CD4-positive, alpha-beta T cell (primary cell): ENCODE measurements around the gene TREX2. TPM values are rescaled to one million over a fixed set of nuclear protein-coding genes. Genes with fewer than 3 reads are reported as not detected.

Source experiments
- ATAC-seq: fragments of 200-7000 bp; cut with Tn5 transposase; one replicate; pipeline ENCODE4 v1.10.0; 2022; ENCODE audit warnings: mild to moderate bottlenecking; ENCODE audit not compliant: poor library complexity
- CTCF ChIA-PET: fragments of 350-600 bp; sonication (Branson Sonifier 250); formaldehyde crosslinking; loops from one replicate; lab custom pipeline; 2021; ENCODE audit warnings: antibody characterized with exemption, inconsistent platforms; lab: Charles Lee
- POLR2A ChIA-PET: fragments of 350-600 bp; sonication (Branson Sonifier 250); formaldehyde crosslinking; loops from one replicate; lab custom pipeline; 2021; ENCODE audit warnings: antibody characterized with exemption, inconsistent platforms; lab: Charles Lee
- DNase-seq, 14 experiments: peaks; one replicate each; pipeline ENCODE4 v3.0.0-alpha.2; 2013 to 2020; ENCODE audit warnings: mixed read lengths in 2 of 14
- H3K27ac ChIP-seq, 2 donors: one replicate each; pipeline versions ENCODE4 v1.5.1 to v1.7.0; 2013; ENCODE audit warnings: low read length in 2 of 2, low read depth in 1 of 2, mild to moderate bottlenecking in 1 of 2
- H3K27me3 ChIP-seq, 2 experiments: 1 replicate in 1 of 2; 2 replicates in 1 of 2; pipeline versions ENCODE4 v1.6.1 to v1.7.0; 2013; ENCODE audit warnings: low read length in 2 of 2, control low read depth in 1 of 2, mild to moderate bottlenecking in 1 of 2, moderate library complexity in 1 of 2; ENCODE audit not compliant: insufficient read depth in 2 of 2, control insufficient read depth in 1 of 2
- H3K36me3 ChIP-seq: one replicate; pipeline ENCODE4 v1.6.1; 2013; ENCODE audit warnings: low read length, control low read depth; ENCODE audit not compliant: insufficient read depth
- H3K4me1 ChIP-seq: one replicate; pipeline ENCODE4 v1.6.1; 2013; ENCODE audit warnings: low read length, control low read depth; ENCODE audit not compliant: insufficient read depth
- H3K4me3 ChIP-seq: one replicate; pipeline ENCODE4 v1.5.1; 2013; ENCODE audit warnings: mild to moderate bottlenecking, low read length, moderate library complexity
- H3K9me3 ChIP-seq, 2 experiments: 1 replicate in 1 of 2; 2 replicates in 1 of 2; pipeline versions ENCODE4 v1.6.1 to v1.7.0; 2013; ENCODE audit warnings: low read length in 2 of 2, mild to moderate bottlenecking in 2 of 2, control low read depth in 1 of 2, moderate library complexity in 1 of 2; ENCODE audit not compliant: control insufficient read depth in 1 of 2, insufficient read depth in 1 of 2
- H3K27ac Mint-ChIP-seq: one replicate; pipeline ENCODE4 v1.8.0; 2020; ENCODE audit warnings: mixed read lengths
- H3K27me3 Mint-ChIP-seq: one replicate; pipeline ENCODE4 v1.8.0; 2021; ENCODE audit warnings: mixed read lengths
- H3K36me3 Mint-ChIP-seq: one replicate; pipeline ENCODE4 v1.8.0; 2021; ENCODE audit warnings: low read depth, mixed read lengths
- H3K4me1 Mint-ChIP-seq: one replicate; pipeline ENCODE4 v1.8.0; 2021; ENCODE audit warnings: low read depth, mixed read lengths
- H3K4me3 Mint-ChIP-seq: one replicate; pipeline ENCODE4 v1.8.0; 2020; ENCODE audit warnings: mild to moderate bottlenecking, mixed read lengths
- H3K9me3 Mint-ChIP-seq: one replicate; pipeline ENCODE4 v1.8.0; 2020; ENCODE audit warnings: mixed read lengths
- CTCF ChIP-seq: fragments of 200-600 bp; IDR thresholded peaks from one replicate; pipeline ENCODE4 v1.8.0; 2022; ENCODE audit warnings: antibody characterized with exemption, mild to moderate bottlenecking
- intact Hi-C, 2 experiments: fragments of 100-400 bp; cut with DNase I in 1 of 2; cut with micrococcal nuclease in 1 of 2; formaldehyde crosslinking; loops; one replicate each; pipeline versions ENCODE4 v1.15.1 to v1.9.0; 2023 to 2025; cut with DNase I, micrococcal nuclease
- total RNA-seq, 174 experiments: library from RNA in 2 of 174; stranded (reverse) in 2 of 174; gene quantifications; one replicate each; pipeline ENCODE4 v1.2.3 and lab custom pipeline; 2021 to 2026

TREX2 gene
- total RNA-seq, 2 experiments from 2014 or later: 1.1 to 1.4 TPM

- Mint-ChIP-seq H3K27me3 (peaks cover 6% of the 10 kb centered on the region), H3K27ac (no peak overlapping the region), H3K9me3 (no peaks in the 10 kb centered on the region), H3K4me3 (peak overlapping the region; percentile 38), H3K4me1 (peaks cover 7% of the 10 kb centered on the region), H3K36me3 (no peaks in the 10 kb centered on the region)
- Histone ChIP-seq H3K9me3 (no peaks in the 10 kb centered on the region), H3K27me3 (no peaks in the 10 kb centered on the region), H3K27ac (no peak overlapping the region), H3K4me3 (peak overlapping the region; percentile 45), H3K4me1 (peaks cover 15% of the 10 kb centered on the region), H3K36me3 (no peaks in the 10 kb centered on the region)
- no peak for ATAC-seq
- intact Hi-C loops: no loop called here
- no peak for DNase-seq
- ChIA-PET CTCF (no interaction called here), POLR2A (no interaction called here)
- no peak for TF ChIP-seq CTCF
Observed at GRCh38 chrX:153410888-153411254, 35.0 kb downstream of the TREX2 start.

- no peaks in the 10 kb centered on the region for H3K27me3 ChIP-seq
- DNase-seq: no peak
- Mint-ChIP-seq H3K36me3 (no peaks in the 10 kb centered on the region), H3K27ac (no peak overlapping the region), H3K4me1 (peaks cover 7% of the 10 kb centered on the region), H3K9me3 (no peaks in the 10 kb centered on the region), H3K27me3 (peaks cover 6% of the 10 kb centered on the region), H3K4me3 (no peak overlapping the region)
- no peak for TF ChIP-seq CTCF
- H3K4me3 ChIP-seq: no peak overlapping the region
- H3K9me3 ChIP-seq: no peaks in the 10 kb centered on the region
- no peaks in the 10 kb centered on the region for H3K36me3 ChIP-seq
- ChIA-PET CTCF (no interaction called here), POLR2A (no interaction called here)
- ATAC-seq: no peak
- intact Hi-C loops: no loop called here
- H3K4me1 ChIP-seq: peaks cover 15% of the 10 kb centered on the region
- H3K27ac ChIP-seq: no peak overlapping the region
Observed at GRCh38 chrX:153410373-153410772, 35.5 kb downstream of the TREX2 start.

- Histone ChIP-seq H3K4me3 (no peak overlapping the region), H3K27ac (no peak overlapping the region), H3K36me3 (no peaks in the 10 kb centered on the region), H3K4me1 (peaks cover 15% of the 10 kb centered on the region), H3K9me3 (no peaks in the 10 kb centered on the region), H3K27me3 (no peaks in the 10 kb centered on the region)
- Mint-ChIP-seq H3K36me3 (no peaks in the 10 kb centered on the region), H3K27me3 (peaks cover 6% of the 10 kb centered on the region), H3K27ac (no peak overlapping the region), H3K9me3 (no peaks in the 10 kb centered on the region), H3K4me1 (peaks cover 7% of the 10 kb centered on the region), H3K4me3 (no peak overlapping the region)
- no peak for TF ChIP-seq CTCF
- ChIA-PET CTCF (no interaction called here), POLR2A (no interaction called here)
- no peak for ATAC-seq
- no peak for DNase-seq
- intact Hi-C loops: no loop called here
Observed at GRCh38 chrX:153409414-153410101, 36.3 kb downstream of the TREX2 start.
